ENCODE measurements around the gene SH3BP1. TPM values are rescaled to one million over a fixed set of nuclear protein-coding genes. Genes with fewer than 3 reads are reported as not detected.

The SH3BP1 gene
- total and polyA plus RNA-seq, 2 of the 13 experiments (the other 11 are each of a cell fraction or from before 2014, with no cell fraction given), result 8.4 to 18.5 TPM

DNA sequence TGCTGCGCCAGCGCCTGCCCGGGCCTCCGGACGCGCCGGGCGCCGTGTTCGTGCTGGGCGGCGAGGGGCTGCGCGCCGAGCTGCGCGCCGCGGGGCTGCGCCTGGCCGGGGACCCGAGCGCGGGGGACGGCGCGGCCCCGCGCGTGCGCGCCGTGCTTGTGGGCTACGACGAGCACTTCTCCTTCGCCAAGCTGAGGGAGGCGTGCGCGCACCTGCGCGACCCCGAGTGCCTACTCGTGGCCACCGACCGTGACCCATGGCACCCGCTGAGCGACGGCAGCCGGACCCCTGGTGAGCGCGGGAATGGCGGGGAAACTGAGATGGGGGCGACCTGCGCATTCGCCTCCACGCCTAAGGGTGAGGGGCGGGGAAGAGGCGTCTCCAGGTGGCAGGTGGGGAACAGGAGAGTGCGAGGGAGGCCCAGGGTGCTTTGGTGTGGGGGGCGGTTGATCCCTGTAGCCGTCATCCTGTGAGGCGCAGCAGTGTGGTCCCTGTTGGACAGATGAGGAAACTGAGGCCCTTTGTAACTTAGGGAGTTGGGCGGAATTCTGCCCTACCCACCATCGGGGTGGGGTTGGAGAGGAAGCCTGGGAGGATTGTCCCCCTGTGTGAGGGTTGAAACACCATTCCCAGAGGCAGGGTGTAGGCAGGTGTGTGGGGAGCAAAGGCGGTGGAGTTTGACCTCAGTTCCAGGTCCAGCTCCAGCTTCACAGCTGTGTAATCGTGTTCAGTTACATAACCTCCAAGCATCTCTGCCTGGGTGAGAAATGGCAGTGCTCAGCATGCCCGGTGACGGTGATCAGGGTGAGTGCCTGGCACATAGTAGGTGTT lies 19.8 kb downstream of the SH3BP1 start (continued):
- TF ChIP-seq, protein P1, sequence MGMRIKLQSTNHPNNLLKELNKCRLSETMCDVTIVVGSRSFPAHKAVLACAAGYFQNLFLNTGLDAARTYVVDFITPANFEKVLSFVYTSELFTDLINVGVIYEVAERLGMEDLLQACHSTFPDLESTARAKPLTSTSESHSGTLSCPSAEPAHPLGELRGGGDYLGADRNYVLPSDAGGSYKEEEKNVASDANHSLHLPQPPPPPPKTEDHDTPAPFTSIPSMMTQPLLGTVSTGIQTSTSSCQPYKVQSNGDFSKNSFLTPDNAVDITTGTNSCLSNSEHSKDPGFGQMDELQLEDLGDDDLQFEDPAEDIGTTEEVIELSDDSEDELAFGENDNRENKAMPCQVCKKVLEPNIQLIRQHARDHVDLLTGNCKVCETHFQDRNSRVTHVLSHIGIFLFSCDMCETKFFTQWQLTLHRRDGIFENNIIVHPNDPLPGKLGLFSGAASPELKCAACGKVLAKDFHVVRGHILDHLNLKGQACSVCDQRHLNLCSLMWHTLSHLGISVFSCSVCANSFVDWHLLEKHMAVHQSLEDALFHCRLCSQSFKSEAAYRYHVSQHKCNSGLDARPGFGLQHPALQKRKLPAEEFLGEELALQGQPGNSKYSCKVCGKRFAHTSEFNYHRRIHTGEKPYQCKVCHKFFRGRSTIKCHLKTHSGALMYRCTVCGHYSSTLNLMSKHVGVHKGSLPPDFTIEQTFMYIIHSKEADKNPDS (CRISPR knock-in tag; IDR thresholded peaks at IDR 0.05), result no peak
- TF ChIP-seq MIXL1 (CRISPR knock-in tag; IDR thresholded peaks at IDR 0.05), result peak; percentile 47; the same call in 1 of the 2 replicates
- peak; percentile 41; the same call in 1 of the 2 replicates for TF ChIP-seq ZNF274 (CRISPR knock-in tag; IDR thresholded peaks at IDR 0.05)
- peak; percentile 62; the same call in 1 of the 2 replicates for TF ChIP-seq AHDC1 (CRISPR knock-in tag; IDR thresholded peaks at IDR 0.05; ENCODE audit: borderline replicate concordance)
- no peak for TF ChIP-seq ZNF639 (CRISPR knock-in tag; conservative IDR thresholded peaks at IDR 0.05)
- TF ChIP-seq ZNF367 (CRISPR knock-in tag; IDR thresholded peaks at IDR 0.05; ENCODE audit: borderline replicate concordance), result no peak
- peak; percentile 84 for TF ChIP-seq ZNF605 (CRISPR knock-in tag; IDR thresholded peaks at IDR 0.05)
- no peak for TF ChIP-seq ZNF431 (CRISPR knock-in tag; IDR thresholded peaks at IDR 0.05; ENCODE audit: borderline replicate concordance, low read depth)
- 0 out of 2 replicates have a peak, but pooled peaks have one; percentile 63 for TF ChIP-seq ZNF670 (CRISPR knock-in tag; IDR thresholded peaks at IDR 0.05; ENCODE audit: borderline replicate concordance)
- peak; percentile 32 for TF ChIP-seq MED8 (CRISPR knock-in tag; IDR thresholded peaks at IDR 0.05; ENCODE audit: insufficient replicate concordance)
- TF ChIP-seq ELF3 (CRISPR knock-in tag; IDR thresholded peaks at IDR 0.05), result peak; percentile 40; the same call in 1 of the 2 replicates
- TF ChIP-seq ZNF891 (CRISPR knock-in tag; IDR thresholded peaks at IDR 0.05), result no peak
- no peak for TF ChIP-seq ATAD3A (CRISPR knock-in tag; IDR thresholded peaks at IDR 0.05)
- TF ChIP-seq, protein P2, sequence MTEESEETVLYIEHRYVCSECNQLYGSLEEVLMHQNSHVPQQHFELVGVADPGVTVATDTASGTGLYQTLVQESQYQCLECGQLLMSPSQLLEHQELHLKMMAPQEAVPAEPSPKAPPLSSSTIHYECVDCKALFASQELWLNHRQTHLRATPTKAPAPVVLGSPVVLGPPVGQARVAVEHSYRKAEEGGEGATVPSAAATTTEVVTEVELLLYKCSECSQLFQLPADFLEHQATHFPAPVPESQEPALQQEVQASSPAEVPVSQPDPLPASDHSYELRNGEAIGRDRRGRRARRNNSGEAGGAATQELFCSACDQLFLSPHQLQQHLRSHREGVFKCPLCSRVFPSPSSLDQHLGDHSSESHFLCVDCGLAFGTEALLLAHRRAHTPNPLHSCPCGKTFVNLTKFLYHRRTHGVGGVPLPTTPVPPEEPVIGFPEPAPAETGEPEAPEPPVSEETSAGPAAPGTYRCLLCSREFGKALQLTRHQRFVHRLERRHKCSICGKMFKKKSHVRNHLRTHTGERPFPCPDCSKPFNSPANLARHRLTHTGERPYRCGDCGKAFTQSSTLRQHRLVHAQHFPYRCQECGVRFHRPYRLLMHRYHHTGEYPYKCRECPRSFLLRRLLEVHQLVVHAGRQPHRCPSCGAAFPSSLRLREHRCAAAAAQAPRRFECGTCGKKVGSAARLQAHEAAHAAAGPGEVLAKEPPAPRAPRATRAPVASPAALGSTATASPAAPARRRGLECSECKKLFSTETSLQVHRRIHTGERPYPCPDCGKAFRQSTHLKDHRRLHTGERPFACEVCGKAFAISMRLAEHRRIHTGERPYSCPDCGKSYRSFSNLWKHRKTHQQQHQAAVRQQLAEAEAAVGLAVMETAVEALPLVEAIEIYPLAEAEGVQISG (CRISPR knock-in tag; IDR thresholded peaks at IDR 0.05), result peak; percentile 75
- TF ChIP-seq TMF1 (CRISPR knock-in tag; IDR thresholded peaks at IDR 0.05; ENCODE audit: low read depth), result no peak
- peak; percentile 82; the same call in 1 of the 2 replicates for TF ChIP-seq IRF2 (CRISPR knock-in tag; IDR thresholded peaks at IDR 0.05)
- peak; percentile 46; the same call in 1 of the 2 replicates for TF ChIP-seq MYC (CRISPR knock-in tag; IDR thresholded peaks at IDR 0.05; ENCODE audit: borderline replicate concordance)

Data from HepG2 (cell line).